ENCODE measurements around the gene ITGA3.

ITGA3 gene

DNA sequence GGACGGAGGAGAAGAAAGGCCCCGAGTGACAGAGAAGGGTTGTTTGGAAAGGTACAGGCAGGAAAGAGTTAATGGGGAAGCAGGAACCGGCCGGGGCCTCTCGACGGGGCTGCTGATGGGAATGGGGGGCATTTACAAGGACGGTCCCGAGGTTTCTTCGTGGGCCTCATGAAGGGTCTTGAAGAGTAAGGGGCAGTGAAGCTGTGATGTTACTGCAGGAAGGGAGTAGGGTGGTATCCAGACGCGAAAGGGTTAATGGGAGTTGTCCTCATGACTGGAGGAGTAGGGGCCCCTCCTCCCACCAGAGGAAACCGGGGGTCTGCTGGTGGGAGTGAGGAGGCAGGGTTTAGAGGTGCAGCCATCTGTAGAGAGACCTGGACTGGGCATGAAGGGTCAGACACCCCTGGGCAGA is 39.7 kb downstream of the ITGA3 start:
- Histone ChIP-seq H3K27ac (ENCODE audit: low read depth, low read length) (peak overlapping the region; percentile 73), H3K9me3 (ENCODE audit: control insufficient read depth, insufficient read depth, low read length) (no peaks in the 10 kb centered on the region), H3K36me3 (ENCODE audit: control insufficient read depth, insufficient read depth, low read length) (no peaks in the 10 kb centered on the region), H3K9ac (ENCODE audit: low read depth, low read length) (no peak overlapping the region), H3K4me1 (ENCODE audit: control insufficient read depth, insufficient read depth, low read length) (peaks cover 9% of the 10 kb centered on the region), H3K4me3 (ENCODE audit: low read depth, low read length) (peak overlapping the region; percentile 86), H3K27me3 (ENCODE audit: control insufficient read depth, insufficient read depth, low read length) (0 out of 2 replicates have a peak, but pooled peaks cover 4% of the 10 kb centered on the region)

DNA sequence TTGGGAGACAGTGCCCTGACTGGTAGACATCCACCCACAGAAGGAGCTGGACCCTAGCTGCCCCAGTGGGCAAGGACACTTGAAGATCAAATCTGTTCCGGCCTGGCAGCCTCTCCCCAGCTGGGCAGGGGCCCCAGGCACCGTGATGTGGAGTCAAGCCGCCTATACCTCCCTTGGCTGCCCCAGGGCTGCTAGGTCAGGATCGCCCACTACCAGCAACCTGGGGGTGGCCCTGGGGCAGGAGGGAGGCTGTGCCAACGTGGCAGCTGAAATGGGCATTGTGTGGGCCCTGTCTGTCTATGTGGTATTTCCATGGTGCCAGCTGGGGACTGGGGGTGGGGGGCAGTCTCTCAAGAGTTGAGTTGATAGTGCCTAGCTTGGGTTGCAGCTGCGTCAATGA is 40.2 kb downstream of the ITGA3 start:
- Histone ChIP-seq H3K4me1 (ENCODE audit: control insufficient read depth, insufficient read depth, low read length) (peaks cover 14% of the 10 kb centered on the region), H3K9me3 (ENCODE audit: control insufficient read depth, insufficient read depth, low read length) (no peaks in the 10 kb centered on the region), H3K36me3 (ENCODE audit: control insufficient read depth, insufficient read depth, low read length) (no peaks in the 10 kb centered on the region), H3K9ac (ENCODE audit: low read depth, low read length) (no peak overlapping the region), H3K27me3 (ENCODE audit: control insufficient read depth, insufficient read depth, low read length) (0 out of 2 replicates have a peak, but pooled peaks cover 4% of the 10 kb centered on the region), H3K4me3 (ENCODE audit: low read depth, low read length) (peak overlapping the region; percentile 86), H3K27ac (ENCODE audit: low read depth, low read length) (no peak overlapping the region)

DNA sequence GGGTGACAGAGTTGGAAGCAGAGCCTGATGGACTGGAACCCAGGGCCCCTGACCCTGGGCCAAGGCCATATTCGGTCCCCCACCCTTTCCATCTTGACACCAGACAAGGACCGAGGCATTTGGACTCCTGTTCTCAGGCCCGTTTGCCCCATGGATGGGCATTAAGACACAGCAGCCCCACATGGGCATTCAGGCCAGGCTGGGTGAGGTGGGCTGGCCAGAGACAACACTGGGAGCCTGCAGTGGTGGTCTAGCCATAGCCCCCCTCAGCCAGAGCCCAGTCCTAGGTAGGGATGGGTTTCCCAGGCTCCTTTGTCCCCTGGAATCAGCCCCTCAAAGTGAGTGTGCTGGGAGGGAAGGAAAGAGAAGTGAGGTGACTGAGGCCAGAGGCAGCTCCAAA is 40.8 kb downstream of the ITGA3 start:
- Histone ChIP-seq H3K4me3 (ENCODE audit: low read depth, low read length) (no peak overlapping the region), H3K27me3 (ENCODE audit: control insufficient read depth, insufficient read depth, low read length) (0 out of 2 replicates have a peak, but pooled peaks cover 4% of the 10 kb centered on the region), H3K36me3 (ENCODE audit: control insufficient read depth, insufficient read depth, low read length) (no peaks in the 10 kb centered on the region), H3K4me1 (ENCODE audit: control insufficient read depth, insufficient read depth, low read length) (peaks cover 18% of the 10 kb centered on the region), H3K9ac (ENCODE audit: low read depth, low read length) (no peak overlapping the region), H3K27ac (ENCODE audit: low read depth, low read length) (no peak overlapping the region), H3K9me3 (ENCODE audit: control insufficient read depth, insufficient read depth, low read length) (no peaks in the 10 kb centered on the region)

DNA sequence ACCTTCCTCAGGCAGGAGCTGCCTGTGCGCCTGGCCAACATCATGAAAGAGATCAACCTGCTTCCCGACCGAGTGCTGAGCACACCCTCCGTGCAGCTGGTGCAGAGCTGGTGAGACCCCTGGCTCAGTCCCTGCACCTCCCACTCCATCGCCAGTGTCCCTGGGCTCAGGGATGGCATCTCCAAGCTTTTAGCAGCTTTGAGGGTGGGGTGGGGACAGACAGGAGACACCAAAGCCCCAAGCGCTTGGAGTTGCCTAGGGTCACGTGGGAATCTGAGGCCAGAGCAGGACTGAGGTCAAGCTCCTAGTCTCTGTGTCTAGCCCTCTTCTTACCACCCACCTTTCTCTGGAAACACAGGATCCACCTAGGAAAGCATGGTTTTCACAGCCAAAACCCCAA is 41.5 kb downstream of the ITGA3 start:
- Histone ChIP-seq H3K4me3 (ENCODE audit: low read depth, low read length) (no peak overlapping the region), H3K4me1 (ENCODE audit: control insufficient read depth, insufficient read depth, low read length) (peaks cover 18% of the 10 kb centered on the region), H3K27ac (ENCODE audit: low read depth, low read length) (no peak overlapping the region)

DNA sequence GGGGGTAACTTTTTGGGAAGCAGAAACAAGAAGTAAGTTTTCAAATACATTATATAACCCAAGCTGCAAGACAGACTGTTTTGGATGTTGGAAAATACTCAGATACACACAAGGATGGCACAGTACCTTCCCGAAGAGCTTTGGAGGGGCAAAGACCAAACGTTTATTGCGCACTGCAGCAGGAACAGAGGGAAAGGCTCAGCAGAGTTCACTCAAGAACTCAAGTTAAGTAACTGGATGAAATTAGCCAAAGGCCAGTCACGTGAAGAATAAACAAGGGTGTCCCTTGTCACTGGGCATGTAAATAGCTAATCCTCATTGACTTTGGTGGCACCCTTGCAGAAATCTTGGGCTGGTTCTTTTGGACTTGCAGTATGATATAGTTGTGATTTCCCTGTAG is 42.0 kb downstream of the ITGA3 start:
- Histone ChIP-seq H3K9ac (ENCODE audit: low read depth, low read length) (no peak overlapping the region), H3K4me3 (ENCODE audit: low read depth, low read length) (no peak overlapping the region), H3K36me3 (ENCODE audit: control insufficient read depth, insufficient read depth, low read length) (no peaks in the 10 kb centered on the region), H3K4me1 (ENCODE audit: control insufficient read depth, insufficient read depth, low read length) (peaks cover 18% of the 10 kb centered on the region), H3K27me3 (ENCODE audit: control insufficient read depth, insufficient read depth, low read length) (0 out of 2 replicates have a peak, but pooled peaks cover 4% of the 10 kb centered on the region), H3K9me3 (ENCODE audit: control insufficient read depth, insufficient read depth, low read length) (no peaks in the 10 kb centered on the region), H3K27ac (ENCODE audit: low read depth, low read length) (no peak overlapping the region)

More for the DNA sequence above, 41.5 kb downstream of the ITGA3 start:
- Histone ChIP-seq H3K9ac (ENCODE audit: low read depth, low read length) (no peak overlapping the region), H3K36me3 (ENCODE audit: control insufficient read depth, insufficient read depth, low read length) (no peaks in the 10 kb centered on the region), H3K9me3 (ENCODE audit: control insufficient read depth, insufficient read depth, low read length) (no peaks in the 10 kb centered on the region), H3K27me3 (ENCODE audit: control insufficient read depth, insufficient read depth, low read length) (0 out of 2 replicates have a peak, but pooled peaks cover 4% of the 10 kb centered on the region)

DNA sequence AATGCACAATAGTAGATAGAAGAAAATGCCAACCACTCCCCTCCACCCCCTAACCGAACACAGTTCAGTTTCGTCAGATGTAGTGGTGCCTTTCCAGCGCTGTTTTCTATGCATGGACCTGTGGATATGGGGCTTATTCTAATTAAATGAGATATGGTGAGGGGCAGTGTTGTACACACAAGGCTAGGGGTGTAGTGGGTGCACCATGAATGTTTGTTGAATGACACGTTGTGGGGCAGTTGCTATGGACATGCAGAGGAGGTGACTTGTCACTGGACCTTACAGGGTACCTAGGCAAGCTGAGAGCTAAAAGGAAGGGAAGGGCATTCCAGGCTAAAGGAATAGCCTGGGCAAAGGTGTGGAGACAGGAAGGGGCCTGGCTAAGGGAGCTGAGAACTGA is 42.7 kb downstream of the ITGA3 start:
- no peak overlapping the region for H3K9ac ChIP-seq (ENCODE audit: low read depth, low read length)
- no peak overlapping the region for H3K4me3 ChIP-seq (ENCODE audit: low read depth, low read length)
- no peaks in the 10 kb centered on the region for H3K36me3 ChIP-seq (ENCODE audit: control insufficient read depth, insufficient read depth, low read length)
- no peak overlapping the region for H3K27ac ChIP-seq (ENCODE audit: low read depth, low read length)
- H3K27me3 ChIP-seq (ENCODE audit: control insufficient read depth, insufficient read depth, low read length) = no peaks in the 10 kb centered on the region
- H3K4me1 ChIP-seq (ENCODE audit: control insufficient read depth, insufficient read depth, low read length) = peaks cover 18% of the 10 kb centered on the region
- H3K9me3 ChIP-seq (ENCODE audit: control insufficient read depth, insufficient read depth, low read length) = no peaks in the 10 kb centered on the region

DNA sequence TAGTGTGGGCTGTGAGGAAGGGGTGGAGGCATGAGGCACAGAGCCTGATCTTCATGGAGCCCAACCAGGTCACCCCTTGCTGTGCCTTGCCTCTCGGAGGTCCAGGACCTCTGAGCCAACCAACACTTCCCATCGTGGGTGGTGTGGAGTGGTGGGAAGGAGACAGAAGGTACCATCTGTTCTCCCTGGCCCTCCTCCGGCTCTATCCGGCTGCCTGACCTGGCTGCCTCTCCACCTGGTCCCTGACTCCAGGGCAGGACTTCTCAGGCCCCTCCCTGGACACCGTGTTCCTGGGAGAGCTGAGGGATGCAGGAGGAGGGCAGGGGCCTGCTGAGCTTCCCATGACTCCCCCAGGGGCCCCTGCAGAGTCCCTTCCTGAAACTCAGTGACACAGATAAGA is 43.1 kb downstream of the ITGA3 start:
- H3K4me3 ChIP-seq (ENCODE audit: low read depth, low read length) = no peak overlapping the region
- H3K9ac ChIP-seq (ENCODE audit: low read depth, low read length) = no peak overlapping the region
- H3K9me3 ChIP-seq (ENCODE audit: control insufficient read depth, insufficient read depth, low read length) = no peaks in the 10 kb centered on the region
- H3K27ac ChIP-seq (ENCODE audit: low read depth, low read length) = no peak overlapping the region
- no peaks in the 10 kb centered on the region for H3K36me3 ChIP-seq (ENCODE audit: control insufficient read depth, insufficient read depth, low read length)
- peaks cover 16% of the 10 kb centered on the region for H3K4me1 ChIP-seq (ENCODE audit: control insufficient read depth, insufficient read depth, low read length)
- no peaks in the 10 kb centered on the region for H3K27me3 ChIP-seq (ENCODE audit: control insufficient read depth, insufficient read depth, low read length)

DNA sequence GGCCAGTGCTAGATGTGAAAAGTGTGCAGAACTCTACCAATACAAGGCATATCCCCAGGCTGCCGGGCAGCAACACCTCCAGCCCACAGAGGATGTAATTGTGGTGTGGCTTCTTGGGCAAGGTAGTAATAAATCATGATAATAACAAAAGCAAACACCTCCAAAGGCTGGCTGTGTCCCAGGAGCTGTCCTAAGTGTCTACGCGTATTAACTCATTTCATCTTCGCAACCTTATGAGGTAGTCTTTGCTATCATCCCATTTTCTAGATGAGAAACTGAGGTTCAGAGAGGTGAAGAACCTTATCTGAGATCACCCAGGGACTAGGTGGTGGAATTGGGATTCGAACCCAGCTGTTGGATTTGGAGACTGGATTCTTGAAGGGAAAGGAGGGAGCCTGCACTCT is 44.6 kb downstream of the ITGA3 start:
- Histone ChIP-seq H3K9me3 (ENCODE audit: control insufficient read depth, insufficient read depth, low read length) (no peaks in the 10 kb centered on the region), H3K4me1 (ENCODE audit: control insufficient read depth, insufficient read depth, low read length) (peaks cover 15% of the 10 kb centered on the region)

DNA sequence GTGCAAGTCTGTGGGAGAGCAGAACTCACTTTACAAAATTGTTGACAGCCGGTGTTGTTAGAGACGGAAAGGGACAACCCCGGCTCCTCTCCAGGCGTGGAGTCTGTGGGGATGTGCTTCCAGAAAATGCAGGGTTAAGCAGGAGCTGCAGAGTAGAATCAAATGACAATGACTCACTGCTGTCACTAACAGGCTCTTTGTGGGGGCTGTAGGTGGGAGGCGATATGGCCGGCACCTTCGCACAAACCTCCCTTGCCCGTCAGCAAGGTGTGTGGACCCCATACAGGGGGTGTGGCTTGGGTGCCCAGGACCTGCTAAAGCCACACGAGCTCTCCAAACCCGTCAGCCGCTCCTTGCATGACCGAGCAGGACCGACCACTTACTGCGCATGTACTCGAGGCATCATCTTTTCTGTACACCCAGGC is 45.0 kb downstream of the ITGA3 start:
- no peaks in the 10 kb centered on the region for H3K9me3 ChIP-seq (ENCODE audit: control insufficient read depth, insufficient read depth, low read length)
- no peaks in the 10 kb centered on the region for H3K36me3 ChIP-seq (ENCODE audit: control insufficient read depth, insufficient read depth, low read length)
- H3K27me3 ChIP-seq (ENCODE audit: control insufficient read depth, insufficient read depth, low read length) = no peaks in the 10 kb centered on the region
- peak overlapping the region; percentile 48 for H3K27ac ChIP-seq (ENCODE audit: low read depth, low read length)
- no peak overlapping the region for H3K9ac ChIP-seq (ENCODE audit: low read depth, low read length)
- H3K4me3 ChIP-seq (ENCODE audit: low read depth, low read length) = no peak overlapping the region
- peaks cover 11% of the 10 kb centered on the region for H3K4me1 ChIP-seq (ENCODE audit: control insufficient read depth, insufficient read depth, low read length)

More for the DNA sequence above, 44.6 kb downstream of the ITGA3 start:
- Histone ChIP-seq H3K9ac (ENCODE audit: low read depth, low read length) (no peak overlapping the region), H3K36me3 (ENCODE audit: control insufficient read depth, insufficient read depth, low read length) (no peaks in the 10 kb centered on the region), H3K27me3 (ENCODE audit: control insufficient read depth, insufficient read depth, low read length) (no peaks in the 10 kb centered on the region), H3K27ac (ENCODE audit: low read depth, low read length) (no peak overlapping the region), H3K4me3 (ENCODE audit: low read depth, low read length) (no peak overlapping the region)

DNA sequence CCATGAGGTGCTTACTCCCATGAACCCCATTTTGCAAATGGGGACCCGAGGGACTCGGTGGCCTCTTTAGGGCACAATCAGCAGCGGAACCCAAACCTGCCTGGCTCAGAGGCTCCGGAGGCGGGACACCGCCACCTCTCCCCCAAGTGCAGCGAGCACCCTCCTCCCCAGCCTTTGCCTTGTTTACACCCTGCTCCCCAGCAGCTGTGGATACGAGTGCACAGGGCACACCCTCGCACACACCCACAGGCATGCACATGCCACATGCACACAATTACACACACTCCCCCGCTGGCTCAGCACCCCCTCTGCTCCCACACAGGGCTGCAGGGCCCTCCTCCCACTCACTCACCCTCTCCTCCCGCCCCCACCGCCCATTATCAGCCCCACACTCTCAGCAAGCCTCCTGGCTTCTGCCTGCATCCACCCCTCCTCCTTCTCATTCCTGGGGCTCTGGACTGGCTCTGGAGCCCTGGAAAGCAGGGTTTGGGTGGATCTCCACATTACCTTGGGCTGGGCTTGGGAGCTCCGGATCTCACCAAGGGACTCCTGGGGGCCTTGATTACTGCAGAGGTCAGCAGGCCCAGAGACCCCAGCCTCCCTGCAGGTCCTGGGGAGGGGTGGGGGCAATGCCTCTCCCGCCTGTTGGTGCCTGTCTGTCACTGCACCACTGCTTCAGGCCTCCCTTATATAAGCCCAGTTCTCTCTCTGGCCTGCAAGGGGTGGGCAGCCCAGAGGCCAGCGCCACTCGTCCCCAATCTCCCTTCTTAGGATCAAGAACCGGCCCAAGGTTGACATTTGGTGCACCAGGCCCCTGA is 45.6 kb downstream of the ITGA3 start:
- no peaks in the 10 kb centered on the region for H3K9me3 ChIP-seq (ENCODE audit: control insufficient read depth, insufficient read depth, low read length)
- H3K4me3 ChIP-seq (ENCODE audit: low read depth, low read length) = no peak overlapping the region
- H3K27me3 ChIP-seq (ENCODE audit: control insufficient read depth, insufficient read depth, low read length) = no peaks in the 10 kb centered on the region
- H3K4me1 ChIP-seq (ENCODE audit: control insufficient read depth, insufficient read depth, low read length) = peaks cover 9% of the 10 kb centered on the region
- H3K27ac ChIP-seq (ENCODE audit: low read depth, low read length) = peak overlapping the region; percentile 48
- no peak overlapping the region for H3K9ac ChIP-seq (ENCODE audit: low read depth, low read length)
- H3K36me3 ChIP-seq (ENCODE audit: control insufficient read depth, insufficient read depth, low read length) = no peaks in the 10 kb centered on the region

DNA sequence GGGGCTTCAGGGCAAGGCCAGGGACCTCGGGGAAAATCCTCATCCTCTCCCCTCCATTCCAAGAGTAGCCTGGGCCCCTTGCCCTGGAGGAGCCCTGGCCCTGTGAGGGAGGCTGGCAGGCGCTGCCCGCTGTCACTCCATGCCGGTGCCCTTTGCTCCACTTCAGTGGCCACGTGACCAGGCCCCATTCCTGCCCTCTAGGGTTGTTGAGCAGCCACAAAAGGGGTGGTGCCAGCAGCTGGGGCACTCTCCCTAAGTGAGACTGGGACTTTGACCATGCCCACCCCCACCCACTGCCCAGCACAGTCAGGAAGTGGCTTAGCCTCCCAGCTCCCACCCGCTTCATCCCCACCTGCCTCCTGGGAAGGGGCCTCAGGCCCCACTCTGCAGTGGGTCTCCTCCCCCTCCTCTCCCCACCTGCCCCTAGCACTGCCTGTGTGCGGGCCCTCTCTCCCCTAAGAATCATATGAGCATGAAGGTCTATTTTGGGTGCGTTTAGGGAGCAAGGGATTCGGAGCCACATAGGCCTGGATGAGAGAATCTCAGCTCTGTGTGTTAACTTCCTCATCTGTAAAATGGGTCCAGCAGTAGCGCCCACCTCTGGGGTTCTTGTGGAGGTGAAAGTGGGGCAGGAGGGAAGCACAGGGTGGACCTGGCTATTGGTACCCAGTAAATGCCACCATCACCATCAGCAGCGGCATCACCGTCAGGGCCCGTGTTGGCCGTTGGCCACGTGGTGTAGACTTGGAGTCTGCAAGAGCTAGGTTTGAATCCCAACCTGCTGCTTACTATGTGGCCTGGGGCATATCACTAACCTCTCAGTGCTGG is 46.5 kb downstream of the ITGA3 start:
- H3K4me3 ChIP-seq (ENCODE audit: low read depth, low read length) = no peak overlapping the region
- H3K9me3 ChIP-seq (ENCODE audit: control insufficient read depth, insufficient read depth, low read length) = no peaks in the 10 kb centered on the region
- no peaks in the 10 kb centered on the region for H3K27me3 ChIP-seq (ENCODE audit: control insufficient read depth, insufficient read depth, low read length)
- H3K36me3 ChIP-seq (ENCODE audit: control insufficient read depth, insufficient read depth, low read length) = no peaks in the 10 kb centered on the region
- H3K4me1 ChIP-seq (ENCODE audit: control insufficient read depth, insufficient read depth, low read length) = peaks cover 9% of the 10 kb centered on the region
- no peak overlapping the region for H3K9ac ChIP-seq (ENCODE audit: low read depth, low read length)
- H3K27ac ChIP-seq (ENCODE audit: low read depth, low read length) = peak overlapping the region; percentile 35
